HL-60 (cell line): Measurements from ENCODE around the gene GUCY2F.

Experiments
- GABPA ChIP-seq: IDR thresholded peaks from 2 replicates; pipeline ENCODE4 v1.6.1; 2012; ENCODE audit warnings: low read depth
- POLR2AphosphoS5 ChIP-seq: IDR thresholded peaks from 2 replicates; pipeline ENCODE4 v1.6.1; 2012; ENCODE audit warnings: low read depth
- TF ChIP-seq, protein P1 (sequence below): IDR thresholded peaks from one replicate; pipeline ENCODE4 v1.5.1; 2011; ENCODE audit warnings: low read length, control low read depth, inconsistent platforms; ENCODE audit not compliant: insufficient read depth
- TF ChIP-seq, protein P2 (sequence below): IDR thresholded peaks from 2 replicates; pipeline ENCODE4 v1.6.1; 2012; ENCODE audit warnings: low read depth; ENCODE audit not compliant: insufficient replicate concordance

DNA sequence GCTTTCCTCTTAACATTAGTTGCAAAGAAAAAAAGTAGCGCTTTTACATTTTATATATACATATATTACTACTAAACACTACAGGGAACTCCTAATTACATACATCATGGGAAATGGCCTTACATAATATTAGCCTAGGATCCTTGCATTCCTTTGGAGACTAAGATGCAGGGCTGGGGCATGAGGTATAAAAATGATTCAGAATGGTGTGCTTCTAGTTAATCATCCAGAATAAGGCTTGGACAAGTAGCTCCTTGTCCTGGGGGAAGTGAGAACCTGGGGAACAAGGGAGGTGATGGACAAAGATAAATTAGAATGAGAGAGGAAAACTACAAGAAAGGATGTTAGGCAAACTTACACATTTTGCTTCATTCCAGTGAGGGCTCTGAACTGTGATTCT is 3.0 kb upstream of the GUCY2F start:
- TF ChIP-seq, protein P1, sequence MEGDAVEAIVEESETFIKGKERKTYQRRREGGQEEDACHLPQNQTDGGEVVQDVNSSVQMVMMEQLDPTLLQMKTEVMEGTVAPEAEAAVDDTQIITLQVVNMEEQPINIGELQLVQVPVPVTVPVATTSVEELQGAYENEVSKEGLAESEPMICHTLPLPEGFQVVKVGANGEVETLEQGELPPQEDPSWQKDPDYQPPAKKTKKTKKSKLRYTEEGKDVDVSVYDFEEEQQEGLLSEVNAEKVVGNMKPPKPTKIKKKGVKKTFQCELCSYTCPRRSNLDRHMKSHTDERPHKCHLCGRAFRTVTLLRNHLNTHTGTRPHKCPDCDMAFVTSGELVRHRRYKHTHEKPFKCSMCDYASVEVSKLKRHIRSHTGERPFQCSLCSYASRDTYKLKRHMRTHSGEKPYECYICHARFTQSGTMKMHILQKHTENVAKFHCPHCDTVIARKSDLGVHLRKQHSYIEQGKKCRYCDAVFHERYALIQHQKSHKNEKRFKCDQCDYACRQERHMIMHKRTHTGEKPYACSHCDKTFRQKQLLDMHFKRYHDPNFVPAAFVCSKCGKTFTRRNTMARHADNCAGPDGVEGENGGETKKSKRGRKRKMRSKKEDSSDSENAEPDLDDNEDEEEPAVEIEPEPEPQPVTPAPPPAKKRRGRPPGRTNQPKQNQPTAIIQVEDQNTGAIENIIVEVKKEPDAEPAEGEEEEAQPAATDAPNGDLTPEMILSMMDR = no peak
- TF ChIP-seq POLR2AphosphoS5 = no peak
- no peak for TF ChIP-seq GABPA
- TF ChIP-seq, protein P2, sequence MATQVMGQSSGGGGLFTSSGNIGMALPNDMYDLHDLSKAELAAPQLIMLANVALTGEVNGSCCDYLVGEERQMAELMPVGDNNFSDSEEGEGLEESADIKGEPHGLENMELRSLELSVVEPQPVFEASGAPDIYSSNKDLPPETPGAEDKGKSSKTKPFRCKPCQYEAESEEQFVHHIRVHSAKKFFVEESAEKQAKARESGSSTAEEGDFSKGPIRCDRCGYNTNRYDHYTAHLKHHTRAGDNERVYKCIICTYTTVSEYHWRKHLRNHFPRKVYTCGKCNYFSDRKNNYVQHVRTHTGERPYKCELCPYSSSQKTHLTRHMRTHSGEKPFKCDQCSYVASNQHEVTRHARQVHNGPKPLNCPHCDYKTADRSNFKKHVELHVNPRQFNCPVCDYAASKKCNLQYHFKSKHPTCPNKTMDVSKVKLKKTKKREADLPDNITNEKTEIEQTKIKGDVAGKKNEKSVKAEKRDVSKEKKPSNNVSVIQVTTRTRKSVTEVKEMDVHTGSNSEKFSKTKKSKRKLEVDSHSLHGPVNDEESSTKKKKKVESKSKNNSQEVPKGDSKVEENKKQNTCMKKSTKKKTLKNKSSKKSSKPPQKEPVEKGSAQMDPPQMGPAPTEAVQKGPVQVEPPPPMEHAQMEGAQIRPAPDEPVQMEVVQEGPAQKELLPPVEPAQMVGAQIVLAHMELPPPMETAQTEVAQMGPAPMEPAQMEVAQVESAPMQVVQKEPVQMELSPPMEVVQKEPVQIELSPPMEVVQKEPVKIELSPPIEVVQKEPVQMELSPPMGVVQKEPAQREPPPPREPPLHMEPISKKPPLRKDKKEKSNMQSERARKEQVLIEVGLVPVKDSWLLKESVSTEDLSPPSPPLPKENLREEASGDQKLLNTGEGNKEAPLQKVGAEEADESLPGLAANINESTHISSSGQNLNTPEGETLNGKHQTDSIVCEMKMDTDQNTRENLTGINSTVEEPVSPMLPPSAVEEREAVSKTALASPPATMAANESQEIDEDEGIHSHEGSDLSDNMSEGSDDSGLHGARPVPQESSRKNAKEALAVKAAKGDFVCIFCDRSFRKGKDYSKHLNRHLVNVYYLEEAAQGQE = no peak
